ENCODE data around the gene BRINP3. TPM values are rescaled to one million over a fixed set of nuclear protein-coding genes. Genes with fewer than 3 reads are reported as not detected.

The BRINP3 gene
- total RNA-seq, 1 experiment from 2014 or later: not detected

DNA sequence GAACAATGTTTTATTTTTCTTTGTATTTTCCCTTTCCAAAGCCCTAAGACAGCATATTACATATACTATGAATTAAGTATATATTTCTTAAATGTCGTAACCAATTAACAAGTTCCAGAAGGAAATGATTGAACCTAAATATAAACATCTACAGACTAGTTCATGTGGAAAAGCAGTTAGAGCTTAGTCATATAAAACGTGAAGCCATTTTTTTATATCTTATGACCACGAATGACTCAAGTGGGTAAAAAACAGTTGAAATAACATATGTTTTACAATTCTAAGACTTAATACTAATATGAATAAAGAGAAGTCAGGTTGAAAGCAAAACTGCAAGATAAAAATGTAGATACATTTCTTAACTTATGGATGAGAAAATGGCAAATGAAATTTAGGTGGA, 307.3 kb downstream of the BRINP3 start:
- TF ChIP-seq, protein P1, sequence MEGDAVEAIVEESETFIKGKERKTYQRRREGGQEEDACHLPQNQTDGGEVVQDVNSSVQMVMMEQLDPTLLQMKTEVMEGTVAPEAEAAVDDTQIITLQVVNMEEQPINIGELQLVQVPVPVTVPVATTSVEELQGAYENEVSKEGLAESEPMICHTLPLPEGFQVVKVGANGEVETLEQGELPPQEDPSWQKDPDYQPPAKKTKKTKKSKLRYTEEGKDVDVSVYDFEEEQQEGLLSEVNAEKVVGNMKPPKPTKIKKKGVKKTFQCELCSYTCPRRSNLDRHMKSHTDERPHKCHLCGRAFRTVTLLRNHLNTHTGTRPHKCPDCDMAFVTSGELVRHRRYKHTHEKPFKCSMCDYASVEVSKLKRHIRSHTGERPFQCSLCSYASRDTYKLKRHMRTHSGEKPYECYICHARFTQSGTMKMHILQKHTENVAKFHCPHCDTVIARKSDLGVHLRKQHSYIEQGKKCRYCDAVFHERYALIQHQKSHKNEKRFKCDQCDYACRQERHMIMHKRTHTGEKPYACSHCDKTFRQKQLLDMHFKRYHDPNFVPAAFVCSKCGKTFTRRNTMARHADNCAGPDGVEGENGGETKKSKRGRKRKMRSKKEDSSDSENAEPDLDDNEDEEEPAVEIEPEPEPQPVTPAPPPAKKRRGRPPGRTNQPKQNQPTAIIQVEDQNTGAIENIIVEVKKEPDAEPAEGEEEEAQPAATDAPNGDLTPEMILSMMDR (conservative IDR thresholded peaks at IDR 0.05; ENCODE audit: low read depth, low read length): no peak
- no peak for TF ChIP-seq EZH2 (IDR thresholded peaks at IDR 0.05; ENCODE audit: borderline replicate concordance, low read depth, low read length, poor library complexity, severe bottlenecking)
- ChIA-PET CTCF (no interaction called here), POLR2A (ENCODE audit: low non-redundant PET) (no interaction called here)
- Histone ChIP-seq H3K9me3 (ENCODE audit: low read depth, low read length, poor library complexity, severe bottlenecking) (no peaks in the 10 kb centered on the region), H3K27ac (ENCODE audit: low read depth, low read length, poor library complexity, severe bottlenecking) (no peak overlapping the region), H3K4me1 (ENCODE audit: insufficient read depth, low read length, poor library complexity, severe bottlenecking) (no peaks in the 10 kb centered on the region), H3K36me3 (ENCODE audit: insufficient read depth, low read length, poor library complexity, severe bottlenecking) (no peaks in the 10 kb centered on the region), H3K4me3 (ENCODE audit: low read depth, low read length, poor library complexity, severe bottlenecking) (no peak overlapping the region), H3K27me3 (replicated peaks; ENCODE audit: insufficient read depth, low read depth, low read length, poor library complexity) (no peaks in the 10 kb centered on the region)
- BruUV-seq (replicated peaks): no TSS peak
- no peak for DNase-seq (ENCODE audit: low spot score)
- intact Hi-C loops (cut with micrococcal nuclease; ENCODE audit: unreplicated experiment): no loop called here

DNA sequence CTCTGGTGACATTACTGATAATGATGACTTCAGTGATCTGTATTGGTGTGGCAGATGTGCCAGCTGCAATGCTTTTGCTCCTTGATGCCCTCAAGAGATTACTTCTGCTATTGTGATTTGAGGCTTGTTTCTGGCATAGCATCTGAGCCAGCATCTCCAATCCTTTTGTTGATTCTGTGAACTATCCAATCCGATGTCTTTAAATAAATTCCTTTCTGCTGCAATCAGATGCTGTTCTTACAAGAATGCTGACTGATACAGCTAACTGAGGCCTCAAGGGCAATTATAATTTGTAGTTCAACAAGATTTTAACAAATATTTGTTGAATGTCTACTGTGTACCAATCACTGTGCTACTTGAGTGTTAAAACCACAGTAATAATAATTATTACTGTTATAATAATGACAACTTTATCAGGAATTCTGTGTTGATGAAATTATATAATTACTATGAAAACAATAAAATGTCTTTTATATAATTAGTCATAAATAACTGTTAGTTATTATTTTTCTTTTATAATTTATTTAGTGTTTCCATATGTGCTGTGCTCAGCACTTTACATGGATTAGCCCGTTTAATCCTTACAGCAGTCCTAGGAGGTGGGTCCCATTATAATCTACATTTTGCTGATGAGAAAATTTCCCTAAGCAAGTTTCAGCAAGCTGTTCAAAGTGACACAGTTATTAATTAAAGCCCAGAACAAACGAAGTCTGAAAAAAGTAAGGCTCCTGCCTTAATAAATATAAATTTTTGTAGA, 308.2 kb downstream of the BRINP3 start:
- POLR2A ChIA-PET (ENCODE audit: low non-redundant PET): no interaction called here
- intact Hi-C loops (cut with micrococcal nuclease; ENCODE audit: unreplicated experiment): no loop called here
- CTCF ChIA-PET: no interaction called here
- Histone ChIP-seq H3K27me3 (replicated peaks; ENCODE audit: insufficient read depth, low read depth, low read length, poor library complexity) (no peaks in the 10 kb centered on the region), H3K36me3 (ENCODE audit: insufficient read depth, low read length, poor library complexity, severe bottlenecking) (no peaks in the 10 kb centered on the region), H3K4me1 (ENCODE audit: insufficient read depth, low read length, poor library complexity, severe bottlenecking) (no peaks in the 10 kb centered on the region), H3K4me3 (ENCODE audit: low read depth, low read length, poor library complexity, severe bottlenecking) (no peak overlapping the region), H3K27ac (ENCODE audit: low read depth, low read length, poor library complexity, severe bottlenecking) (no peak overlapping the region), H3K9me3 (ENCODE audit: low read depth, low read length, poor library complexity, severe bottlenecking) (no peaks in the 10 kb centered on the region)
- BruUV-seq (replicated peaks): no TSS peak
- DNase-seq (ENCODE audit: low spot score): no peak
- TF ChIP-seq EZH2 (IDR thresholded peaks at IDR 0.05; ENCODE audit: borderline replicate concordance, low read depth, low read length, poor library complexity, severe bottlenecking): no peak
- TF ChIP-seq, protein P1 (conservative IDR thresholded peaks at IDR 0.05; ENCODE audit: low read depth, low read length): no peak

DNA sequence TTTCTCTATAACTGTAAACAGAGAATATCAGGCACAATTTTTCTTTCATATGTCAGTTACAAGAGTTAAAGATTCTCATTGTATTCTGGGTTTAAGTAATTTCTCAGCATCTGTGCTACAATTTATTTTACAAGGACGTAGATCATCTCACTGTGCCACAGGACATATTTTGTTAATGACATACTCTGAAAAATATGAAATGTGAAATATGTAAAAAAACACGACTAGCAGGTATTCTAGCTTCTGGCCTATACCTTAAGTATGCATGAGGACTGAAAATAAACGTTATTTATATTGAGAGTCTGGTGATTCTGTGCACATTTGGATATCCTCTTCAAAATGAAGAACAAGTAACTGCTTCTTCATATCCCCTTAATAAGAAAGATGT, 308.8 kb downstream of the BRINP3 start:
- Histone ChIP-seq H3K4me3 (ENCODE audit: low read depth, low read length, poor library complexity, severe bottlenecking) (no peak overlapping the region), H3K27ac (ENCODE audit: low read depth, low read length, poor library complexity, severe bottlenecking) (no peak overlapping the region), H3K36me3 (ENCODE audit: insufficient read depth, low read length, poor library complexity, severe bottlenecking) (no peaks in the 10 kb centered on the region), H3K27me3 (replicated peaks; ENCODE audit: insufficient read depth, low read depth, low read length, poor library complexity) (no peaks in the 10 kb centered on the region), H3K4me1 (ENCODE audit: insufficient read depth, low read length, poor library complexity, severe bottlenecking) (no peaks in the 10 kb centered on the region), H3K9me3 (ENCODE audit: low read depth, low read length, poor library complexity, severe bottlenecking) (no peaks in the 10 kb centered on the region)
- DNase-seq (ENCODE audit: low spot score): no peak
- intact Hi-C loops (cut with micrococcal nuclease; ENCODE audit: unreplicated experiment): no loop called here
- ChIA-PET CTCF (no interaction called here), POLR2A (ENCODE audit: low non-redundant PET) (no interaction called here)
- BruUV-seq (replicated peaks): no TSS peak
- no peak for TF ChIP-seq EZH2 (IDR thresholded peaks at IDR 0.05; ENCODE audit: borderline replicate concordance, low read depth, low read length, poor library complexity, severe bottlenecking)
- TF ChIP-seq, protein P1 (conservative IDR thresholded peaks at IDR 0.05; ENCODE audit: low read depth, low read length): no peak
